Nephron (organoid): ENCODE measurements around the gene SETBP1.
A peak's percentile ranks its signal among the peaks of the same experiment; 100 is the strongest.

Experiments
- H3K27ac Mint-ChIP-seq, 3 experiments: 2 replicates each; pipeline ENCODE4 v1.8.0; 2020; ENCODE audit warnings: mixed read lengths in 3 of 3, mild to moderate bottlenecking in 2 of 3, moderate library complexity in 1 of 3
- H3K27me3 Mint-ChIP-seq: 2 replicates; pipeline ENCODE4 v1.8.0; 2021; ENCODE audit warnings: low read depth, mild to moderate bottlenecking, moderate library complexity, mixed read lengths
- H3K36me3 Mint-ChIP-seq: 2 replicates; pipeline ENCODE4 v1.8.0; 2020; ENCODE audit warnings: low read depth, mixed read lengths
- H3K4me1 Mint-ChIP-seq: 2 replicates; pipeline ENCODE4 v1.8.0; 2020; ENCODE audit warnings: mixed read lengths
- H3K4me3 Mint-ChIP-seq, 3 experiments: 2 replicates each; pipeline ENCODE4 v1.8.0; 2020; ENCODE audit warnings: mild to moderate bottlenecking in 3 of 3, mixed read lengths in 3 of 3, moderate library complexity in 2 of 3
- H3K9me3 Mint-ChIP-seq: 2 replicates; pipeline ENCODE4 v1.8.0; 2020; ENCODE audit warnings: mixed read lengths
- CTCF ChIP-seq, 3 experiments: fragments of 200-600 bp; sonication (generic); IDR thresholded peaks; one replicate each; pipeline ENCODE4 v1.5.0; 2021; ENCODE audit warnings: antibody characterized with exemption in 3 of 3; ENCODE audit not compliant: unreplicated experiment in 3 of 3

SETBP1 gene

GRCh38 chr18:44859263-44859662 lies 178.6 kb downstream of the SETBP1 start:
- H3K27ac Mint-ChIP-seq = peak overlapping the region in 1 of 3 experiments; percentile 5
- TF ChIP-seq CTCF (IDR thresholded peaks at IDR 0.05; ENCODE audit: unreplicated experiment in 3 of 3) = no peak
- H3K36me3 Mint-ChIP-seq = peaks cover 14% of the 10 kb centered on the region
- H3K4me1 Mint-ChIP-seq = peaks cover 63% of the 10 kb centered on the region
- H3K9me3 Mint-ChIP-seq = no peaks in the 10 kb centered on the region
- H3K4me3 Mint-ChIP-seq = no peak overlapping the region
- H3K27me3 Mint-ChIP-seq = no peaks in the 10 kb centered on the region

- no peaks in the 10 kb centered on the region for H3K27me3 Mint-ChIP-seq
- peaks cover 64% of the 10 kb centered on the region for H3K4me1 Mint-ChIP-seq
- H3K4me3 Mint-ChIP-seq = no peak overlapping the region
- no peaks in the 10 kb centered on the region for H3K9me3 Mint-ChIP-seq
- TF ChIP-seq CTCF (IDR thresholded peaks at IDR 0.05; ENCODE audit: unreplicated experiment in 3 of 3) = no peak
- peaks cover 8% of the 10 kb centered on the region for H3K36me3 Mint-ChIP-seq
- peak overlapping the region in 2 of 3 experiments; percentile 78 to 89 for H3K27ac Mint-ChIP-seq
Observed at GRCh38 chr18:44859751-44860439, 179.2 kb downstream of the SETBP1 start.

GRCh38 chr18:44862112-44862511 lies 181.4 kb downstream of the SETBP1 start:
- H3K27me3 Mint-ChIP-seq = no peaks in the 10 kb centered on the region
- H3K9me3 Mint-ChIP-seq = no peaks in the 10 kb centered on the region
- no peaks in the 10 kb centered on the region for H3K36me3 Mint-ChIP-seq
- peaks cover 78% of the 10 kb centered on the region for H3K4me1 Mint-ChIP-seq
- TF ChIP-seq CTCF (IDR thresholded peaks at IDR 0.05; ENCODE audit: unreplicated experiment in 3 of 3) = no peak
- H3K4me3 Mint-ChIP-seq = no peak overlapping the region
- no peak overlapping the region for H3K27ac Mint-ChIP-seq

- H3K36me3 Mint-ChIP-seq = peaks cover 12% of the 10 kb centered on the region
- no peak for TF ChIP-seq CTCF (IDR thresholded peaks at IDR 0.05; ENCODE audit: unreplicated experiment in 3 of 3)
- no peak overlapping the region for H3K4me3 Mint-ChIP-seq
- H3K27me3 Mint-ChIP-seq = no peaks in the 10 kb centered on the region
- no peaks in the 10 kb centered on the region for H3K9me3 Mint-ChIP-seq
- peaks cover 61% of the 10 kb centered on the region for H3K4me1 Mint-ChIP-seq
- peak overlapping the region in 2 of 3 experiments; percentile 40 to 59 for H3K27ac Mint-ChIP-seq
Observed at GRCh38 chr18:44866103-44866502, 185.4 kb downstream of the SETBP1 start.

- Mint-ChIP-seq H3K27ac (peak overlapping the region in 1 of 3 experiments; percentile 30), H3K4me3 (no peak overlapping the region), H3K4me1 (peaks cover 45% of the 10 kb centered on the region), H3K36me3 (peaks cover 32% of the 10 kb centered on the region), H3K27me3 (no peaks in the 10 kb centered on the region), H3K9me3 (no peaks in the 10 kb centered on the region)
- TF ChIP-seq CTCF (IDR thresholded peaks at IDR 0.05; ENCODE audit: unreplicated experiment in 3 of 3) = no peak
Observed at GRCh38 chr18:44869533-44869932, 188.8 kb downstream of the SETBP1 start.
